Stimulated activated naive CD4-positive, alpha-beta T cell treated with Interleukin-2 at 50 U/mL for 16 hours (primary cell): ENCODE results near the gene RASD2.
"Not testable (repeated sequence)": the region's sequence is repeated elsewhere in the genome, so short reads cannot be mapped to it uniquely, and the experiment has no call there.

Experiments
- DNase-seq: peaks from one replicate; lab custom pipeline; 2025; lab: John Stamatoyannopoulos, UW

The RASD2 gene

GRCh38 chr22:35540595-35541253 is at the start of gene RASD2:
Gene RASD2 (plus strand): TSS chr22:35540831. CDS start chr22:35546810, 5,979 bp downstream.
- peak; percentile 46 for DNase-seq

- not testable (repeated sequence) for DNase-seq
Measured at GRCh38 chr22:35491061-35491907, 49.3 kb upstream of the RASD2 start.

- DNase-seq: no peak
Measured at GRCh38 chr22:35491908-35492380, 48.7 kb upstream of the RASD2 start.

- DNase-seq: no peak
Measured at GRCh38 chr22:35493074-35493473, 47.6 kb upstream of the RASD2 start.

- not testable (repeated sequence) for DNase-seq
Measured at GRCh38 chr22:35495711-35496110, 44.9 kb upstream of the RASD2 start.

- no peak for DNase-seq
Measured at GRCh38 chr22:35496768-35497312, 43.8 kb upstream of the RASD2 start.

GRCh38 chr22:35498026-35498800 is 42.4 kb upstream of the RASD2 start:
- no peak for DNase-seq

GRCh38 chr22:35502836-35503235 is 37.8 kb upstream of the RASD2 start:
- no peak for DNase-seq

GRCh38 chr22:35505399-35506258 is 35.0 kb upstream of the RASD2 start:
- no peak for DNase-seq

- DNase-seq: no peak
Measured at GRCh38 chr22:35506259-35506570, 34.4 kb upstream of the RASD2 start.

GRCh38 chr22:35507851-35508250 is 32.8 kb upstream of the RASD2 start:
- DNase-seq: not testable (repeated sequence)

- no peak for DNase-seq
Measured at GRCh38 chr22:35509451-35509850, 31.2 kb upstream of the RASD2 start.

GRCh38 chr22:35509960-35510359 is 30.7 kb upstream of the RASD2 start:
- DNase-seq: no peak

- DNase-seq: no peak
Measured at GRCh38 chr22:35510481-35510934, 30.1 kb upstream of the RASD2 start.

GRCh38 chr22:35510951-35511350 is 29.7 kb upstream of the RASD2 start:
- DNase-seq: no peak

- no peak for DNase-seq
Measured at GRCh38 chr22:35514366-35514765, 26.3 kb upstream of the RASD2 start.

GRCh38 chr22:35515952-35516351 is 24.7 kb upstream of the RASD2 start:
- DNase-seq: not testable (repeated sequence)

GRCh38 chr22:35516723-35517122 is 23.9 kb upstream of the RASD2 start:
- no peak for DNase-seq

GRCh38 chr22:35517207-35517606 is 23.4 kb upstream of the RASD2 start:
- DNase-seq: no peak

- DNase-seq: no peak
Measured at GRCh38 chr22:35517769-35518530, 22.7 kb upstream of the RASD2 start.
